GM18499 (cell line): ENCODE results near the gene PLPPR2.
"Not testable (repeated sequence)": the region's sequence is repeated elsewhere in the genome, so short reads cannot be mapped to it uniquely, and the experiment has no call there.

ENCODE experiments used
- ATAC-seq: cut with Tn5 transposase; IDR thresholded peaks from one replicate; pipeline ENCODE4 v1.9.1; 2021; ENCODE audit warnings: moderate number of reproducible peaks; ENCODE audit not compliant: insufficient read depth, unreplicated experiment

PLPPR2 gene

GRCh38 chr19:11339254-11340098, 15.8 kb upstream of the PLPPR2 start, which contains the start of gene RAB3D:
RAB3D (minus strand) TSS chr19:11339657; CDS start chr19:11337399, 2,258 bp downstream.
- no peak for ATAC-seq

DNA sequence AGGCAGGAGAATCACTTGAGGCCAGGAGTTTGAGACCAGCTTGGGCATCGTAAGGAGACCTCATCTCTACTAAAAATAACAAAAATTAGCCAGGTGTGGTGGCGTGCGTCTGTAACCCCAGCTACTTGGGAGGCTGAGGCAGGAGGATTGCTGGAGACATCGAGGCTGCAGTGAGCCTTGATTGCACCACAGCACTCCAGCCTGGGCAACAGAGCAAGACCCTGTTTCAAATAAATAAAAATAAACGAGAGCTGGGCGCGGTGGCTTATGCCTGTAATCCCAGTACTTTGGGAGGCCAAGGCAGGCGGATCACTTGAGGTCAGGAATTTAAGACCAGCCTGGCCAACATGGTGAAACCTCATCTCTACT, 15.1 kb upstream of the PLPPR2 start:
- not testable (repeated sequence) for ATAC-seq

DNA sequence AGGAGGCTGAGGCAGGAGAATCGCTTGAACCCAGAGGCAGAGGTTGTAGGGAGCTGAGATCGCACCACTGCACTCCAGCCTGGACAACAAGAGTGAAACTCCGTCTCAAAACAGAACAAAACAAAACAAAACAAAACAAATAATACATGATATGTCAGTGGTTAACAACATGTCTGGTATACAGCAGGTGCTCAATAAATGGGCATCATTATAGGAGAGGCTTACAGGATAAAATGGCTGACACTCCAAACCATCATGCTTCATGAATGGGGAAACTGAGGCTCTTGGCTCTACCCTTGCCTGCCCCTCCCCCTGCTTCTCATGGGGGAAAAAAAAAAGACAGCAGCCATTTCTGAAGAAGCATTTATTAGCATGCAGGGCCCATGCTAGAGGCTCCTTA, 12.8 kb upstream of the PLPPR2 start:
- no peak for ATAC-seq

GRCh38 chr19:11345122-11345803, 10.0 kb upstream of the PLPPR2 start:
- no peak for ATAC-seq

- ATAC-seq = peak; percentile 87
Observed at GRCh38 chr19:11346104-11346940, 8.9 kb upstream of the PLPPR2 start, which contains the start of the genes CCDC159 and TMEM205. CCDC159 (plus strand) TSS chr19:11346519; CDS start chr19:11346607, 88 bp downstream. TMEM205 (minus strand) TSS chr19:11346268; CDS start chr19:11345619, 649 bp downstream.

DNA sequence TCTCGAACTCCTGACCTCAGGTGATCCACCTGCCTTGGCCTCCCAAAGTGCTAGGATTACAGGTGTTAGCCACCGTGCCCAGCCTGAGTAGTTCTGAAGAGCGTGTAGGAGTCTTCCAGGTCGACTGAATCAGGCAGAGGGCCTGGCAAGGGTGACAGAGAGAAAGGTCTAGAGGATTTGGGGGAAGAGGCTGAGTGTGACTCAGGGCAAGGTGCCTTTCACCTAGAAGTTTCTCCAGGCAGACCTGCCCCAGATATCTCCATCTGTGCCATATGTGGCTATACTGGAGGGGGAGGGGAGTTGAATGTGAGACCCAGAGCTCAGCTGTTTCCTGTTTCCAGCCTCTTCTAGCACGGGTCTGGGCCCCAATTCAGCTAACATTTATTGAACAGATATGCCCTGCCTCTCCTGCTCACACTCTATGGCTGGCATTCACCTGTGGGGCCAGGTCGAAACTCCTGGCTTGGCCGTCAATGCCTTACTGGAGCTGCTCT, 7.6 kb upstream of the PLPPR2 start:
- no peak for ATAC-seq

- ATAC-seq = no peak
Observed at GRCh38 chr19:11349171-11349570, 6.1 kb upstream of the PLPPR2 start.

DNA sequence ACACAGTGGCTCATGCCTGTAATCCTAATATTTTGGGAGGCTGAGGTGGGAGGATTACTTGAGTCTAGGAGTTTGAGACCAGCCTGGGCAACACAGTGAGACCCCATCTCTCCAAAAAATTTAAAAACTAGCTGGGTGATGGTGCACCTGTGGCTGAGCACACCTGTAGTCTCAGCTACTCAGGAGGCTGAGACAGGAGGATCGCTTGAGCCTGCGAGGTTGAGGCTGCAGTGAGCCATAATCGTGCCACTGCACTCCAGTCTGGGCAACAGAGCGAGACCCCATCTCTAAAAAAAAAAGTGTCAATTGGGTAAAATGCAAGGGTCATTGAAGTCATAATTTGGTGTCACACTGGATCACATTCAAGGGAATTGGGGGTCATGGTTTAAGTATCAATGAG, 1.1 kb upstream of the PLPPR2 start:
- not testable (repeated sequence) for ATAC-seq

- ATAC-seq = no peak
Observed at GRCh38 chr19:11356074-11356397, 804 bp downstream of the PLPPR2 start.

DNA sequence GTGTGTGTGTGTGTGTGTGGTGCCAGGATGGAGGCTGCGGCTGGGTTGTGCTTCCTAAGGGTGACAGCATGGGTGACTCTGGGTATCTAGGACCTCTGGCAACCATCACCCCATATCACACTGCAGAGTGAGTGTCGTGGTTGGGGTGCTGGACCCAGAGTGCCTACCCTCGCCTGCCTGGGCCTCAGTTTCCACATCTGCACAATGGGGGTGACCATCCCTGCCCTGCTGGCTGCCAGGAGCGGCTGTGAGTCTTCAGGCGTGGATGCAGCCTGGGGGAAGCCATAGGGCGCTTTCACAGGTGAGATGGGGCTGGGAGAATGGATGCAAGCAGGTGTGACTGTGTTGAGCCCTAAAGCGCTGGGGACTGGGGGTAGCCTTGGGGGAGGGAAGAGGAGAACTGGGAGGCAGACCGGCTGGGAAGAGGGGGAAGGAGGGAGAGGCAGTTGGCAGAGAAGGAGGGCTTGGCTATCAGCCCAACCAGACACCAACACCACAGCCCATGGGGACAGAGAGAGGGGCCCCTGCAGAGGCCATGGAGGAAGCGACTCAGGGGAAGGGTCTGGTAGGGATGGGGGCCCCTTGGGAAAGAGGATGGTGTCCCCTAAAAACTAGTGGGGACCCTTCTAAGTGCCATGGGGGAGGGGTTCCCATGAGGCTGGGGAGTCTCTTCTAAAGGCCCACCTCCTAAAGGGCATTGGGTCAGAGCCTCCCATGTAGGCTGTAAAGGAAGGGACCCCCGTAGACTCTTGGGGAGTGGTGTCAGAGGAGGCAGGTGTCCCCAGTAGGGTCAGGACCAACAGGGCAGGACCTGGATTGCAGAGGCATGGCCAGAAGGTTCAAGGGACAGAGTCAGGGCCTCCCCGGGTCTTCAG, 1.7 kb downstream of the PLPPR2 start:
- ATAC-seq = no peak

- ATAC-seq = no peak
Observed at GRCh38 chr19:11359421-11359820, 4.2 kb downstream of the PLPPR2 start.

GRCh38 chr19:11361037-11361770, 6.0 kb downstream of the PLPPR2 start:
- no peak for ATAC-seq

- no peak for ATAC-seq
Observed at GRCh38 chr19:11361771-11362731, 6.8 kb downstream of the PLPPR2 start.

DNA sequence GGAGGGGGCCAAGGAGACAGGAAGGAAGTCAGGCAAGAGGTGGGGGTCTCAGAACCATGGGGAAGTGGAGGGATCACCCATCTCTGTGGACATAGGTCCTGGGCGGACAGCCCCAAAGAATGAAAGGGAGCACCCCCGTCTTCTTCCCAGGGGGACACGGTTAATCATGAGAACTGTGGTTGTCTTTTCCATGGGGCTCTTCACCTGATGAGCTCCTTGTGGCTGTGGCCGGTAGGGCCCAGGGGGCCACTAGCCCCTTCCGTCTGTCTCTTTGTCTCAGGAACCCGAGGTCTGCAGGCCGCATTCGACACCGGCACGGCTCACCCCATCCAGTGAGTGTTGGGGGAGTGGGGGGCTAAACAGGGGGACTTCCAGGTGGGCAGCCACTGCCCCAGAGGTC, 8.6 kb downstream of the PLPPR2 start:
- no peak for ATAC-seq

GRCh38 chr19:11364296-11364904, 9.2 kb downstream of the PLPPR2 start:
- no peak for ATAC-seq

DNA sequence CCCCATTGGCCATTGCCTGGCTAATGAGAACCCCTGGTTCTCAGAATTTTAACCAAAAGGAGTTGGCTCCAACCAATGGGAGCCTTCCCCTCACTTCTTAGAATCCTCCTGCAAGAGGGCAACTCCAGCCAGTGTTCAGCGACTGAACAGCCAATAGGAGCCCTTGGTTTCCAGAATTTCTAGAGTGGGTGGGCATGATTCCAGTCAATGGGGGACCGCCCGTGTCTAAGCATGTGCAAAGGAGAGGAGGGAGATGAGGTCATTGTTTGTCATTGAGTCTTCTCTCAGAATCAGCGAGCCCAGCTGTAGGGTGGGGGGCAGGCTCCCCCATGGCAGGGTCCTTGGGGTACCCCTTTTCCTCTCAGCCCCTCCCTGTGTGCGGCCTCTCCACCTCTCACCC, 9.7 kb downstream of the PLPPR2 start:
- ATAC-seq = no peak

GRCh38 chr19:11365557-11366117, 10.4 kb downstream of the PLPPR2 start:
- ATAC-seq = no peak
